Coronary artery (tissue), 2 donors: ENCODE data around the gene FLCN.
"Not testable (repeated sequence)": the region's sequence is repeated elsewhere in the genome, so short reads cannot be mapped to it uniquely, and the experiment has no call there.

Experiments
- DNase-seq: peaks from one replicate; pipeline ENCODE4 v3.0.0-alpha.2; 2017; ENCODE audit warnings: low spot score
- H3K27ac ChIP-seq, 2 donors: fragments of 200-600 bp; sonication (generic); one replicate each; pipeline ENCODE4 v1.5.1; 2016 to 2019
- H3K4me3 ChIP-seq: fragments of 200-600 bp; sonication (generic); 2 replicates; pipeline ENCODE4 v1.5.1; 2016; ENCODE audit warnings: mild to moderate bottlenecking, moderate library complexity
- CTCF ChIP-seq: fragments of 200-600 bp; sonication (generic); IDR thresholded peaks from one replicate; pipeline ENCODE4 v1.5.1; 2019; ENCODE audit warnings: antibody characterized with exemption

FLCN gene

GRCh38 chr17:17196776-17197175, 40.2 kb downstream of the FLCN start:
- no peak overlapping the region for H3K27ac ChIP-seq
- H3K4me3 ChIP-seq: no peak overlapping the region
- DNase-seq: no peak
- no peak for TF ChIP-seq CTCF

DNA sequence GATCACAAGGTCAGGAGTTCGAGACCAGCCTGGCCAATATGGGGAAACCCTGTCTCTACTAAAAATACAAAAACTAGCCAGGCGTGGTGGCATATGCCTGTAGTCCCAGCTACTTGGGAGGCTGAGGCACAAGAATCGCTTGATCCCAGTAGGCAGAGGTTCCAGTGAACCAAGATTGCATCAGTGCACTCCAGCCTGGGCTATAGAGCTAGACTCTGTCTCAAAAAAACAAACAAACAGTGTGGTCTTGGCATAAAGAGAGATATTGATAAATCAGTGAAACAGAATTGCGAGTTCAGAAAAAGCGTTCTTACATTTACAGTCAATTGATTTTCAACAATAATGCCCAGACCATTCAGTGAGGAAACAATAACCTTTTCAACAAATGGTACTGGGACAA, 41.5 kb downstream of the FLCN start:
- not testable (repeated sequence) for DNase-seq, H3K4me3 ChIP-seq, H3K27ac ChIP-seq

DNA sequence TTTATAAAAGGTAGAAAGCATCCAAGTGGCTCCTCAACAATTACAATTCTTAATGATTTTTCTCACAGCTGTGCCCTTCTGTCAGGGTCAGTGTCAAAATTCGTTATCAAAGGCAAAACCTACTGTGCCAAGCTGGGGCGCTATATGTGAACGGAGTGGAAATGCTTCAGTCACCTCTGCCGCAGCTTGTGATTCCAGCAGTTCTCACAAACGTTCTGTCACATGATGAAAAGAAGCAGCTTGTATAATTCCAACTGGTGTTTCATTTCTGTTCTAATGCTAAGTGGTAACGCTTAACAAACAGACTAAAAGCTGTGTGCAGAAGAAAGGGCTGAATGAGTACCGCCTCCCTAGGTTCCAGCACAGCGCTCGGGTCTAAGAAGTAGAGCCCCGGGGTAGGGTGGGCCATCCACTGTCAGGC, 45.0 kb downstream of the FLCN start:
- no peak for DNase-seq
- Histone ChIP-seq H3K27ac (peak overlapping the region; percentile 35 to 88), H3K4me3 (no peak overlapping the region)
- no peak for TF ChIP-seq CTCF

- peak overlapping the region; percentile 35 to 88 for H3K27ac ChIP-seq
- DNase-seq: no peak
- no peak for TF ChIP-seq CTCF
- H3K4me3 ChIP-seq: no peak overlapping the region
Measured at GRCh38 chr17:17191346-17191792, 45.6 kb downstream of the FLCN start.

DNA sequence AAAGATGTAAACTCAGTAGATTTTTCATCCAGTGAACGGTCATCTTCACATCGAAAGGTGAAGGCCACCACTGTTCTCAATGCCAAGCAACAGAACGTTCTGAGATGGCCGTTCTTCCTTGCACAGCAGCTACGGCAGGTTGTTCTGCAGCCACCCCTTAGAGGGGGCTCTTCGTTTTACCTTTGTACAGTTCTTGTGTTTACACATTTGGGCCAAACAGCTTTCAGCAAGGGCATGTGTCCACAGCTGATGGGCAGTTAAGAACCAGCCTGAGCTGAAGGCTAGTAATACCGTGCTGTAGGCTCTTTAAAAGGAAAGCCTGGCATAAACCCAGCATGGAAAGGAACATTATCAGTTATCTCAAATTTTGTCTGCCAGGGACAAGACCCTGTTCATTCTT, 46.8 kb downstream of the FLCN start:
- H3K27ac ChIP-seq: peak overlapping the region in 1 of 2 donors; percentile 88
- no peak for DNase-seq
- TF ChIP-seq CTCF: no peak
- H3K4me3 ChIP-seq: no peak overlapping the region

GRCh38 chr17:17189559-17189958, 47.4 kb downstream of the FLCN start:
- no peak for TF ChIP-seq CTCF
- peak overlapping the region in 1 of 2 donors; percentile 88 for H3K27ac ChIP-seq
- DNase-seq: no peak
- H3K4me3 ChIP-seq: no peak overlapping the region

DNA sequence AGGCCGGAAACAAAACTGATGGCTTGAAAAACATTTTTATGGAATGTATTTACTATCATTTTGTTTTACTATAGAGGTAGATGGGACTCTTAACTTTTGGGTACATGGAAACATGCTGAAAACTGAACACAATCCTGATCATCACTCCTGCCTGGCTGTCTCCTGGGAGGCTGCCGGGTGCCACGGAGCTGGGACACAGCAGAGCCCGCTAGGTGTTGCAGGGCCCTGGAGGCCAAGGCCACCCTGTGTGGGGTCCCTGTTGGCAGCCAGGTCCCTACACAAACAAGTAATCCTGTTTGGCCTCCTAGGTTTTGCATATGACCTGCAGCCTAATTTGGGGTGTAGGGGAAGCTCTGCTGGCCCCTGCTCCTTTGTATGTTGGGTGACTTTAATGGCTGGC, 48.4 kb downstream of the FLCN start:
- Histone ChIP-seq H3K4me3 (no peak overlapping the region), H3K27ac (no peak overlapping the region)
- DNase-seq: no peak
- TF ChIP-seq CTCF: no peak
